Measurements from ENCODE around the gene TANGO6. TPM values are rescaled to one million over a fixed set of nuclear protein-coding genes. Genes with fewer than 3 reads are reported as not detected.
A peak's percentile ranks its signal among the peaks of the same experiment; 100 is the strongest.
"Not testable (repeated sequence)": the region's sequence is repeated elsewhere in the genome, so short reads cannot be mapped to it uniquely, and the experiment has no call there.

TANGO6 gene
- polyA plus RNA-seq, 1 donor = 6.2 TPM

DNA sequence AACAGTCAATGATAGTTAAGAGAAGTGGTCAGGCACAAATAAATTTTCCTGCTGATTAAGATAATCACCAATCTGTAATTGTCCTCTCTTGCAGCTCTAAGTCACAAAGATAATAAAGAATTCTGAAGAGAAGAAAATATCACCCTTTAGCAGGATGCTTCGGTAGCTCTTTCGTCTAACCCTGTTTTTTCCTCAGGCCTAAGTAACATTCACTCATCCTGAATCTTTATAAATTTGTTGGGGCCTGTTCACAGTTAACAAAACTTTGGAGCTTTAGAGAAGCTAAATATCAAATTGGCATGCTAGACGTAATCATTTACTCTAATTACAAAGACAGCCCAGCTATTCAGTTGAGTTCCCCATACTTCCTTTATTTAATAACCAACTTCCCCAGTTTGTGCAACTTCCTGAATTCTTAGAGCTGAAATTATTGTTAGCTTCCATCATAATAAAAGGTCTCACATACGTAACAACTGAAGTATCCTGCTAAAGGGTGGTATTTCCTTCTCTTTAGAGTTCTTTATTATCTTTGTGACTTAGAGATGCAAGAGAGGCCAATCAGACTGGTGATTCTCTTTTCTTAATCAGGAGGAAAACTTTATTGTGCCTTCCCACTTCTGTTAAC lies 118.6 kb downstream of the TANGO6 start:
- no peak for DNase-seq

DNA sequence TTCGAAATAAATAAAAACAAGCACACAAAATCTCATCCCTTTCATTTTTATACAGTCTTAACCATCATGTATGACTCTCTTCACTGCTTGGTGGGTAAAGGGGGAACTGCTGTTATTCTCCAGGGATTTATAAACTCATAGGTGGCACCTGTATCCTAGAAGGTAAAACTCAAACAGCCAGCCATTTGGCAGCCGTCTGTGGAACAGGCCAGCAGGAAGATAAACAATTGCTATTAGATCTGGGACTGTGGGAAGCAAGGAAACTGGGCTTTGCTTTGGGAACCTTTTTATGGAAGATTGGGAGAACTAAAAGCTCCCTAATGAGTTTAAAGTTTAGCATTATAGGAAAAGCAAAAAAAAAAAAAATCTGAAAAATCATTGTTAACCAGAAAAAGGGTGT lies 126.0 kb downstream of the TANGO6 start:
- DNase-seq = no peak

DNA sequence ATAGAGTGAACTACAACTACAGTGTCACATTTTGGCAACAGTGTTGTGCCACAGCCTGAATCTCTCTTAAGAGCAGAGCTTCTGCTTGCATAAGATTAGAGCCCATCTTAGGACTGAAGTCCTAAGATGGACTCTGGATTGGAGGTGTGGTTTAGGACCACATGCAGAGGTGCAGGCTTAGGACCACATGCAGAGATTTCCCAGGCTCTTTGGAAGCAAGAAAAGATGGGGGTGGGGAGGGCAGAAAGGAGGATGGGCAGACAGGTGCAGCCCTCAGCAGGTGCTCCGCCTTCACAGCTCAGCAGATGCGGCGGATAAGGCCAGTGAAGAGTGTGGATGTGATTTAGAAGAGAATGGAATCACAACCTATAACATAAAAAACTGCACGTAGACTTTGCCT lies 128.7 kb downstream of the TANGO6 start:
- no peak for DNase-seq

DNA sequence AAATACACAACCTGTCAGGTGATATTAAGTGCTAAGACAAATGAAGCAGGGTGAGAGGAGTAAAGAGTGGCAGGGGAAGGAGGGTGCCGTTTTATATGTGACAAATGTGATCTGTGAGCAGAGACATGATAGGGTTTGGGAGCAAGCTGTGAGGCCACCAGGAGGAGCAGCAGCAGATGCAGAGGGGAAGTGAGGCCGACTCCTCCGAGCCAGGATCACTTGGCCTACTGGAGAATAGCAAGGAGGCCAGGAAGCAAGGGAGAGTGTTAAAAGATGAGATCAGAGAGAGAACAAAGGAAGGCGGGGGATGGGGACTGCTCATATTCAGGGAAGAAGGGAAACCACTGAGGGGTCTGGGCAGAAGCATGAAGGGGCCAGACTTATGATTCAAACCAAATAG lies 129.4 kb downstream of the TANGO6 start:
- DNase-seq = peak; percentile 29

DNA sequence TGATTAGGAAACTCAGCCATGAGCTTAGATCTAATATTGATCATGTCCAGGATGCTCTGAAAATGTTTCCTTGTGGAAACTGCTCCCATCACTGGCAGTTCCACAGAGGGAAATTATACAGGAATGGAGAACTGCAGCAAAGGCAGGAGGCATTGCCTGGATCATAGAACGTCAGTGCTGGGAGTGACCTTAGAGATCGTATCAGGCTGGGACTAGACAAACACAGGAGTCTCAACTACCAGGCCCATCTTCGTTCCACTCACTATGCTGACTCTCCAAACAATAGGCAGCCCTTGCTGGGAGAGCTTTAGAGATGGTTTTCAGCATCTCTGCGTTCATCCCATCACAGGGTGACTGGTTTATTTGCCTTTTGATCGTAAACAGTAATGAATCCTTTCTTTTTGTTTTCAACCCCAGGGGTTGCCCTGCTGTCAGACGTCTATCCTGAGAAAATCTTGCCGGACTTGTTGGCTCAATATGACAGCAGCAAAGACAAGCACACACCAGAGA lies 130.3 kb downstream of the TANGO6 start:
- DNase-seq = no peak

DNA sequence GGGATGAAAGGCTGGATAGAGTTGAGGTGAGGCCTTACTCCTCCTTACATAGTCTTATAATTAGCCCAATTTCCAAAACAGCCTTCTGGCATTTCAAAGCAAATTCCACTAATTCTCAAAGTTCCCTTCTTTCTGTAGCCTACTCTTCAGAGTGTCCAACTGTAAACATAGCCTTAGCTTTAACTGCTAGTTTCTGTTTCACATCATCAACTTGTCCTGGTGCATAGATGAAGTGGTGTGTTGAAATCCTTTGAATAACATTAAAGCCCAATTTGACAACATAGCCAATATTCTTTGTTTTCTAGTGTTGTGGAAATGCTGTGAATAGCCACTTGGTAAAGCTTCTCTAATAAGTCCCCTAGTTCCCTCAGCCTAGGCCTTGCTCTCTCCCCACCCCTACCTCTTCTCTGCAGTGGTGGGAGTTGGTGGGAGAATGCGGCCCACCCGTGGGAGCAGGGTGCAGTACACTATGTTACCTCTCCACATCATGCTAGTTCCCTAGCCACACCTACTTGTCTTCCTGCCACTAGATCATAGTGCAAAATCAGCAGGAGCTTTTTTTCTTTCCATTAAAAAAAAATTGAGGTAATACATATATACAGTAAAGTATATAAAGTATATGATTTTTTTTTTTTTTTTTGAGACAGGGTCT lies 135.1 kb downstream of the TANGO6 start:
- DNase-seq = no peak

DNA sequence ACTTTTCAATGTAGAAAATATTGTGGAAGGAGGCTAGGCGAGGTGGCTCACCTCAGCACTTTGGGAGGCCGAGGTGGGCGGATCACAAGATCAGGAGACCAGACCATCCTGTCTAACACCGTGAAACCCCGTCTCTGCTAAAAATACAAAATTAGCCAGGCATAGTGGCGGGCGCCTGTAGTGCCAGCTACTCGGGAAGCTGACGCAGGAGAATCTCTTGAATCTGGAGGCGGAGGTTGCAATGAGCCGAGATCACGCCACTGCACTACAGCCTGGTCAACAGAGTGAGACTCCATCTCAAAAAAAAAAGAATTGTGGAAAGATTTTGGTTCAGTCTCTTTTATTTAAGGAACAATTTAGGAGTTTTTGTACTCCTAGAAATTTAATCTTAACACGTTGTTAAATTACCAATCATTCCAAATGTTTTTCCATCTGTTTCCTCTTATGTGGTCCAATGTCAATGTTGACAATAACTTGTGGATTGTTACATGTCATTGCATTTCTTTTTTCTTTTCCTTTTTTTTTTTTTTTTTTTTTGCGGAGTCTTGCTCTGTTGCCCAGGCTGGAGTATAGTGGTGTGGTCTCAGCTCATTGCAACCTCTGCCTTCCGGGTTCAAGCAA lies 137.5 kb downstream of the TANGO6 start:
- no peak for DNase-seq

DNA sequence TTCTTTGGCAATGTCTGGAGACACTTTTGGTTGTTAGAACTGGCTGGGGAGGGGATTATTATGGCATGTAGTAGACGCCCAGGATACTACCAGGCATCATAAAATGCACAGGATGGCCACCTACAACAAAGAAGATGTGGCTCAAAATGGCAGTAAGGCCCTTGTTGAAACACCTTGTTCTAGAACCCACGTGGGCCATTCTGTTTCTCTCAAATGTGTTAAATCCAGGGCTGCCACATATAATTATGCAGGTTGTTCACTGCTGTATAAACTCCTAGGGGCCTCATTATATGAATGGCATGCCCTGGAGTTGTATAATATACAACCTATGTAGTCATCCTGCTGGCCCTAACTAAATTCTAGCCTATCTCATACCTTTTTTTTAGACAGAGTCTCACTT lies 138.6 kb downstream of the TANGO6 start:
- no peak for DNase-seq

DNA sequence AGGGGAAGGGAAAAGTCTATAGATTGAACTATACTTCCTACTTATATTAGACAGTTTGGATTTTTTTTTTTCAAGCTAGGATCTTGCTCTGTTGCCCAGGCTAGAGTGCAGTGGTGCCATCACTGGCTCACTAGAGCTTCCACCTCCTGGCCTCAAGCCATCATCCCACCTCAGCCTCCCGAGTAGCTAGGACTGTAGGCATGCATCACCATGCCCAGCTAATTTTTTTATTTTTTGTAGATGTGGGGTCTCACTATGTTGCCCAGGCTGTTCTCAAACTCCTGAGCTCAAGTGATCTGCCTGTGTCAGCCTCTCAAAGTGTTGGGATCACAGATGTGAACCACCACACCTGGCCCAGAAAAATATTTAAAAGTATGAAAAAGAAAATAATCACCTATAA lies 141.1 kb downstream of the TANGO6 start:
- no peak for DNase-seq

DNA sequence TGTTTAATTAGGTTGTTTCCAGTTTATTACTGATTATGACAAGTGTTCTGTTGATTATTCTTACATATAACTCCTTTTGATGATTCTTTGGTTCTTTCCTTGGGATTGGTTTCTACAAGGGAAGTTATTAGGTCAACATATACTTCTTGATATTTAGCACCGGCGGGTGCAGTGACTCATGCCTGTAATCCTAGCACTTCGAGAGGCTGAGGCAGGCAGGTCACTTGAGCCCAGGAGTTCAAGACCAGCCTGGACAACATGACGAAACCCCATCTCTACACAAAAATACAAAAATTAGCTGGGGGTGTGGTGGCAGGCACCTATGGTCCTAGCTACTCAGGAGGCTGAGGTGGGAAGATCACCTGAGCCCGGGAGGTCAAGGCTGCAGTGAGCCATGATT lies 141.9 kb downstream of the TANGO6 start:
- DNase-seq = no peak

DNA sequence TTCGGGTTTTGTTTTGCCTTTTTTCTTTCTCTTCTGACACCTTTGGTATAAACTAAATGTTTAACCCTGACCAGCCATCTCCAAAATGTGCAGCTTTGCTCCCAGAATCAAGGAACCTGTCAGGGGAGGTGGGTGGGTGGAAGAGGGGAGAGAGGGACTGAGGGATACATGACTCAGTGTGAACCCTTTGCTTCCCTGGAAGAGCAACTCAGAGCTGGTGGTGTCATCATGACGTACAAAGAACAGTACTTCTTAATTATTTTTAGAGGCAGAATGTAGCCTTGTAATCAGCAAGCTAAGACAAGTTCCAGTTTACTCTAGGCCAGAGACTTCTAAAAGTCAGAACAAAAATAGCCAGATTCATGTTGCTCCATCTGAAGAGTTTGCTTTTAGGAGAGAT lies 142.5 kb downstream of the TANGO6 start:
- no peak for DNase-seq

DNA sequence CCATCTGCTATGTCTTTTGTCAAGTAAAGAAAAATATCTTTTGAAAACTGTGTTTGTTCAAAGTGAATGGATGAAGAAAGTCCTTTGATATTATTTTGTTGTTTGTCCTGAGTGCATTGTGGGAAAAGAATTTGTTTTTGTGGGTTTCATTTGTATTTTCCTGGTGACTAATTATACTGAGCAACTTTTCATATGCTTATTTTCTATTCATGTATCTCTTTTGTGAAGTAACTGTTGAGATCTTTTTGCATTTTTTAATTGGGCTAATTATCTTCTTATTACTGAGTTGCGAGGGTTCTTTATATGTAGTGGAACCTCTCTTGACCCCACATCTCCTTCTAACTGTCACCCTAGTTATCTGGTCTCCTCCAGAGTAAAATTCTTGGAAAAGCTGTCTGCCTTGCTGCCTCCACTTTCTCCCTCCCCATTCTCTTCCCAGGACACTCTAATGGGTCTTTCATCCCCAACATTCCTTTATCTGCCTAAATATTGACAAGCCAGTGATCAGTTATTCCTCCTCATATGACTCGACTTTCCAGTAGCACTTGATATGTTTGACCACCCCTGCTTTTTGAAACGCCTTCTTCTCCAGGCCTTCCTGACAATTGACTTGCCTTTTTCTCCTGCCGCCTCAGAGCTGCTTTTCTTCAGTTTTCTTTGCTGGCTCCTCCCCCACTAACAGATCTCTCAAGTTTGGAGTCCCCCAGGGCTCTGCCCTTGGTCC lies 144.6 kb downstream of the TANGO6 start:
- no peak for DNase-seq

DNA sequence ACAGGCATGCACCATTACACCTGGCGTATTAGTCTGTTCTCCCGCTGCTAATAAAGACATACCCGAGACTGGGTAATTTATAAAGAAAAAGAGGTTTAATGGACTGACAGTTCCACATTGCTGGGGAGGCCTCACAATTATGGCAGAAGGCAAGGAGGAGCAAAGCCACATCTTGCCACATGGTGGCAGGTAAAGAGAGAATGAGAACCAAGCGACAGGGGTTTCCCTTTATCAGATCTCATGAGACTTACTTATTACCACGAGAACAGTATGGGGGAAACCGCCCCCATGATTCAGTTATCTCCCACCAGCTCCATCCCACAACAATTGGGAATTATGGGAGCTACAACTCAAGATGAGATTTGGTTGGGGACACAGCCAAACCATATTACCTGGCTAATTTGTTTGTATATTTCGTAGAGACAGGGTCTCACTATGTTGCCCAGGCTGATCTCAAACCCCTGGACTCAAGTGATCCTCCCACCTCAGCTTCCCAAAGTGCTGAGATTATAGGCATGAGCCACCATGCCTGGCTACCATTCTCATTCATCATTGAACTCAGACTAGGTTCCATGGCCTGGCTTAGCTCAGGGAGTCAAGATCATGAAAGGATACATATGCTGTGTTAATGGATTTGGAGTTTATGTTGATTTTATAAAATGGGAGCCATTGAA lies 147.0 kb downstream of the TANGO6 start:
- not testable (repeated sequence) for DNase-seq

DNA sequence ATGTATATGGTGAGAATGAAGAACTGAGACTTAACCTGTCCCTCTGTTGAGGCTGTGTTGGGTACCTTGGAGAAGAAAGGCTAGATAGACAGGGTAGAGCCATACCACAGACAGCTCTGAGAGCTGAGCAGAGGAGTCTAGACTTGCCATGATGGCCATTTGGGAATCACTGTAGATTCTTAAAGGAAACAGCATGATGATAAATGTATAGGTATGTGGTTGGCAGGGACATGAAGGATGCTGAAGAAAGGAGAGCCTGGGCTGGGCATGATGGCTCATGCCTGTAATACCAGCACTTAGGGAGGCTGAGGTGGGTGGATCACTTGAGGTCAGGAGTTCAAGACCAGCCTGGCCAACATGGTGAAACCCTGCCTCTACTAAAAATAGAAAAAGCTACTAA lies 147.7 kb downstream of the TANGO6 start:
- no peak for DNase-seq

DNA sequence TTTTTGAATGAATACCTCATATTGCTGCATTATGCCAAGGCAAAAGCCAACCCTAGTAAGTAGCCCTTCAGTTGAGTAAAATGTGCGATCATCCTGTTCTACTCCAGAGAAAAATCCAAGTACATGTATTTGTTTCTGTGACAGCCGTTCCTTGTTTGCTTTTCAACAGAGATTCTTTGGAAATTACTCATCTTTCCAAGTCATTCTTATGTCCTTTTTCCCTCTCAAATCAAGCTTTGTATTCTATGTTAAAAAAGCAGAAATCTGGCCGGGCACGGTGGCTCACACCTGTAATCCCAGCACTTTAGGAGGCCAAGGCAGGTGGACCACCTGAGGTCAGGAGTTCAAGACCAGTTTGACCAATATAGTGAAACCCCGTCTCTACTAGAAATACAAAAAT lies 149.2 kb downstream of the TANGO6 start:
- no peak for DNase-seq

DNA sequence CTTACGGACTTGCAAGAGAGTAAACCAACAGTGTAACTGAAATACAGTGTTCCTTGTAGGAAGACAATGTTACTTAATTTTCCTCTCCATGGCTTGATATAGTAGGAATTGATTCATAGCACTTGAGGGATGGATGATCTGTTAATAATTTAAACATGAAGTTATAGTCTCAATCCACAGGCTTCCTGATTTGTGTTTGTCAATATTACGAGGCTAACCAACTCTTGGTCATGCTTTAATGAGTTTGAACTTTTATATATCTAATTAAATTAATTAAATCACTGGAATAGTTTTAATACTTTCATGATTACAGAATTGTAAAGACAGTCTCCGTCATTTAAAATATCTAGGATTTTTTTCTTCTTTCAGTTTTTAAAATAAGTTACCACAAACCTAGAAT lies 150.1 kb downstream of the TANGO6 start:
- no peak for DNase-seq

DNA sequence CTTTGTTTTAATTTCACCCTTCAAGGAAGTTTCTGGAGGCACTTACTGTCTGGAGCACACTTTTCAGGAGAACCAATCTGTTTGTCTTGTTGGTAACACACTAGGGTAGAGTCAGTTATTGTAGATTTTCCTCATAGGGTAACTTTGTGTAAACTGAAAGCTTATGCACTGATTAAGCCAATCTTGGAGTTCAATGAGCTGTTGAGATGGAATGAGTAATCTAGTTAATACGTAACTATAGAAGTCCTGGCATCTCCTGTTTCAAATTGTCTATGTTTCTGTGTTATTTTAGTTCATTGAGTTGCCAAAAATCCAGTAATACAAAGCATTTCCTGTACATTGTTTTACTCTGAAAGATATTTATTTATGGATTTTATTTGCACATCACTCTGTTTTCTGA lies 150.6 kb downstream of the TANGO6 start:
- DNase-seq = peak; percentile 35

DNA sequence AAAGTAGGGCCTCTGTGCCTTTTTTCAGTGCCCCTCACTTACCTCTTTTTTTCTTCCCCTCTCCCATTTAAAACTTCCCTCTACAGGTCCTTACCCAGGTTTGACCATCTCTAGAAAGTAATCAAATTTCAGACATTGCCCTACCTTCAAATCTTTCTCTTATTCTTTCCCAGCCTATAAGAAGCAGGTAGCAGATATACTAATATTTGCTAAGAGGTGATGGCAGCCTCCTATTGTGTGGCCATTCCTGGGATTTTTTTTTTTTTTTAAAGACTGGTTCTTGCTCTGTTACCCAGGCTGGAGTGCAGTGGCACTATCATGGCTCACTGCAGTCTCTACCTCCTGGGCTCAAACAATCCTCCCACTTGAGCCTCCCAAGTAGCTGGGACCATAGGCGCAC lies 151.0 kb downstream of the TANGO6 start:
- no peak for DNase-seq

DNA sequence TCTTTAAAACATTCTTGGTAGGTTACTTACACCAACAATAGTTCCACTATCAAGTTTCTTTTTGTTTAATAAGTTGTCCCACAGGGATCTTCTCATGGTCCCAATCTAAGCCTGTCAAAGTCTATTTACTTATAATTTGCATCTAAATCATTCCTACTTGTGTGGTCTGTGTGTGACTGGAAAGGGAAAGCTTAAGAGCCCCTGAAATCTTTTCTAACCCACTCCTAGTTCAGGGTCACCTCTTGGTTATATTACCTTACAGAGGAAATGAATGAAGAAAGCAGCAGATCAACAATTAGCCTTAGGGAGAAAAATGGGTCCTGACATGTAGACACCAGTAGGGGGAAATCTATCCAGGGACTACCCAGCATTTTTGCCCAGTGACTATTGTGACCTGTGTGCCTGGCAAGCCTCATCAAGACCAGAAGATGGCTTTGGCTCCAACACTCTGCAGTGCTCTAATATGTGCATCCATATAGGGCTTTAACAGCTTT lies 151.7 kb downstream of the TANGO6 start:
- peak; percentile 19 for DNase-seq

DNA sequence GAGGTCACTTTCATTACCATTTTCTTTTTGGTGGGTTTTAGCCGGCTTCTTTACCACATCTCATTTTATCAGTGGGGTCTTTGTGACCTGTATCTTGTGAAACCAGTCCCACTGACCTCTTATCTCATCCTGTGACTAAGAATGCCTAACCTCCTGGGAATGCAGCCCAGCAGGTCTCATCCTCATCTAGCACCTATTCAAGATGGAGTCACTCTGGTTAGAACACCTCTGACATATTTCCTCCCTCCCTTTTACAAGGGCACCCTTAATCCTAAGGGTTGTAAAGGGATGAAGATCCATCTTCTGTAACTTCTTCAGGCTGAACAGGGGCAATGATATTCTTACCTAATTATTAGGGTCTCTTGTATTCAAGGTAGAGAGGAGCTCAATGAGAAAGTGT lies 154.2 kb downstream of the TANGO6 start:
- no peak for DNase-seq

DNA sequence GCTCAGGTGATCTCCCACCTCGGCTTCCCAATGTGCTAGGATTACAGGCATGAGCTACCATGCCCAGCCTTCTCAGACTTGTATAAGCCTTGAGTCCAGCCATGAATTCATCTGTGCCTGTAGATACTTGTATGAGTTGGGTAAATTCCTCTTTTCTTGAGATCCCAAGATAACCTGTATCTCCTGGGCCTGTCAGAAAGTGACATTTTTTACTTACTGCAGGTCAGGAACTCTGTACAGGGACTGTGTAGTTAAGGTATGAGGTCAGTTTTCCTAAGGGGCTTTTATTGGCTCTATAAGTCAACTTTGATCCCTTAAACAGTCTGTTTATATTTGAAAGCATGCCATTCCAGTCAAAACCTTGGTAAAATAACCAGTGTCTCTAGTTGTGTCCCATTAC lies 155.8 kb downstream of the TANGO6 start:
- DNase-seq = no peak

DNA sequence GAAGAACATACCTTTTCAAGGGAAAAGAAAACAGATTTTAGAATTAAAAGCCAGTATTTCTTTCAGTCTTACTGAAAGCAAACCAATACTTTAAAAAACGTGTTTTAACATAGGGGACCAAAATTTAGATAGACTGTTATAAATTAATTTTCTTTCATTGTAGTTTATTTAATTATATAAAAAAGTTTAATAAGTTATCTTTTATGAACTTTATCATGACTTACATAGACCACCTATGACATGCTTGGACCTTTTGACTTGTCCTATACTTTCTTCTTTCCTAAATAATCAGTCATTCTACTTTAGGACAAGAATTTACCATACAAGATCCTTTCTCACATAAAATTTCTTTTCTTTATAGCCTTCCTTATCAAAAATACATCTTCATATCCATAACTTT lies 160.2 kb downstream of the TANGO6 start:
- DNase-seq = no peak

All from left kidney (tissue), 2 donors.